Measurements from ENCODE around the gene SOWAHC. TPM values are rescaled to one million over a fixed set of nuclear protein-coding genes. Genes with fewer than 3 reads are reported as not detected.

Gene SOWAHC
- total RNA-seq, 2 donors from 2014 or later: 11.1 to 14.9 TPM

- Mint-ChIP-seq H3K4me1 (peaks cover 24% of the 10 kb centered on the region), H3K4me3 (peak overlapping the region; percentile 92), H3K36me3 (ENCODE audit: low read depth) (peaks cover 2% of the 10 kb centered on the region), H3K9me3 (no peaks in the 10 kb centered on the region), H3K27ac (peak overlapping the region; percentile 72), H3K27me3 (ENCODE audit: insufficient read depth) (peaks cover 11% of the 10 kb centered on the region)
- Histone ChIP-seq H3K4me1 (ENCODE audit: control insufficient read depth, insufficient read depth, low read length) (peaks cover 4% of the 10 kb centered on the region), H3K9me3 (ENCODE audit: control insufficient read depth, low read length) (no peaks in the 10 kb centered on the region), H3K9ac (ENCODE audit: extremely low read depth, low read length, poor library complexity, severe bottlenecking) (peak overlapping the region; percentile 54), H3K4me3 (ENCODE audit: low read length) (peak overlapping the region; percentile 80), H3K27ac (ENCODE audit: low read depth, low read length) (no peak overlapping the region), H3K27me3 (ENCODE audit: control insufficient read depth, insufficient read depth, low read length, poor library complexity, severe bottlenecking) (no peaks in the 10 kb centered on the region), H3K36me3 (ENCODE audit: control insufficient read depth, insufficient read depth, low read length) (no peaks in the 10 kb centered on the region)
- 8% methylated on average over 2 to 23 of the region's 24 CpGs for WGBS, 2 experiments (ENCODE audit: insufficient coverage in 1 of 2, insufficient read length in 1 of 2)
- peak; percentile 83 for DNase-seq
- peak; percentile 64 for TF ChIP-seq CTCF (conservative IDR thresholded peaks at IDR 0.05)
Measured at GRCh38 chr2:109615637-109616144, 1.5 kb downstream of the SOWAHC start.

- peak overlapping the region; percentile 92 for H3K4me3 Mint-ChIP-seq
- no peak for DNase-seq
- H3K27ac Mint-ChIP-seq: no peak overlapping the region
- H3K4me1 Mint-ChIP-seq: peaks cover 24% of the 10 kb centered on the region
- peaks cover 2% of the 10 kb centered on the region for H3K36me3 Mint-ChIP-seq (ENCODE audit: low read depth)
- Histone ChIP-seq H3K36me3 (ENCODE audit: control insufficient read depth, insufficient read depth, low read length) (no peaks in the 10 kb centered on the region), H3K27ac (ENCODE audit: low read depth, low read length) (no peak overlapping the region), H3K27me3 (ENCODE audit: control insufficient read depth, insufficient read depth, low read length, poor library complexity, severe bottlenecking) (no peaks in the 10 kb centered on the region), H3K4me1 (ENCODE audit: control insufficient read depth, insufficient read depth, low read length) (peaks cover 4% of the 10 kb centered on the region), H3K9ac (ENCODE audit: extremely low read depth, low read length, poor library complexity, severe bottlenecking) (peak overlapping the region; percentile 5), H3K9me3 (ENCODE audit: control insufficient read depth, low read length) (no peaks in the 10 kb centered on the region), H3K4me3 (ENCODE audit: low read length) (peak overlapping the region; percentile 80)
- TF ChIP-seq CTCF (conservative IDR thresholded peaks at IDR 0.05): no peak
- H3K27me3 Mint-ChIP-seq (ENCODE audit: insufficient read depth): peaks cover 11% of the 10 kb centered on the region
- H3K9me3 Mint-ChIP-seq: no peaks in the 10 kb centered on the region
- 11 to 15% methylated on average over 2 to 5 of the region's 5 CpGs for WGBS, 2 experiments (ENCODE audit: insufficient coverage in 1 of 2, insufficient read length in 1 of 2)
Measured at GRCh38 chr2:109616184-109616583, 2.0 kb downstream of the SOWAHC start.

GRCh38 chr2:109619032-109619615, 5.0 kb downstream of the SOWAHC start:
- no peak overlapping the region for H3K4me3 ChIP-seq (ENCODE audit: low read length)

More at GRCh38 chr2:109619032-109619615, 5.0 kb downstream of the SOWAHC start:
- Histone ChIP-seq H3K4me1 (ENCODE audit: control insufficient read depth, insufficient read depth, low read length) (no peaks in the 10 kb centered on the region), H3K9ac (ENCODE audit: extremely low read depth, low read length, poor library complexity, severe bottlenecking) (no peak overlapping the region), H3K9me3 (ENCODE audit: control insufficient read depth, low read length) (no peaks in the 10 kb centered on the region), H3K27ac (ENCODE audit: low read depth, low read length) (no peak overlapping the region), H3K36me3 (ENCODE audit: control insufficient read depth, insufficient read depth, low read length) (no peaks in the 10 kb centered on the region), H3K27me3 (ENCODE audit: control insufficient read depth, insufficient read depth, low read length, poor library complexity, severe bottlenecking) (no peaks in the 10 kb centered on the region)
- WGBS, 2 experiments (ENCODE audit: insufficient coverage in 1 of 2, insufficient read length in 1 of 2): 94 to 100% methylated on average over 1 to 4 of the region's 4 CpGs
- no peak for TF ChIP-seq CTCF (conservative IDR thresholded peaks at IDR 0.05)
- no peak overlapping the region for H3K4me3 Mint-ChIP-seq
- peaks cover 11% of the 10 kb centered on the region for H3K27me3 Mint-ChIP-seq (ENCODE audit: insufficient read depth)
- DNase-seq: no peak
- H3K4me1 Mint-ChIP-seq: peaks cover 15% of the 10 kb centered on the region
- H3K9me3 Mint-ChIP-seq: no peaks in the 10 kb centered on the region
- peaks cover 2% of the 10 kb centered on the region for H3K36me3 Mint-ChIP-seq (ENCODE audit: low read depth)
- H3K27ac Mint-ChIP-seq: no peak overlapping the region

Measured in endodermal cell (in vitro differentiated cells).